Activated CD8-positive, alpha-beta memory T cell treated with anti-CD3 and anti-CD28 coated beads, Interleukin-2, amount 50 U/mL, for 4 hours (primary cell): ENCODE data around the gene C1orf146.
"Not testable (repeated sequence)": the region's sequence is repeated elsewhere in the genome, so short reads cannot be mapped to it uniquely, and the experiment has no call there.

Source experiments
- DNase-seq: peaks from one replicate; pipeline ENCODE4 v3.0.0-alpha.2; 2020

The C1orf146 gene

GRCh38 chr1:92217721-92218120 is at the start of gene C1orf146:
C1orf146 (plus strand) TSS chr1:92217915; CDS start chr1:92231421, 13,506 bp downstream.
- no peak for DNase-seq

GRCh38 chr1:92168657-92169056 is 49.1 kb upstream of the C1orf146 start:
- DNase-seq: no peak

- DNase-seq: no peak
Measured at GRCh38 chr1:92169214-92170005, 48.3 kb upstream of the C1orf146 start.

GRCh38 chr1:92184632-92185031 is 33.1 kb upstream of the C1orf146 start:
- no peak for DNase-seq

GRCh38 chr1:92186081-92186480 is 31.6 kb upstream of the C1orf146 start:
- DNase-seq: no peak

GRCh38 chr1:92188436-92189255 is 29.1 kb upstream of the C1orf146 start:
- DNase-seq: no peak

GRCh38 chr1:92191726-92192125 is 26.0 kb upstream of the C1orf146 start:
- DNase-seq: no peak

GRCh38 chr1:92192246-92192645 is 25.5 kb upstream of the C1orf146 start:
- DNase-seq: no peak

- no peak for DNase-seq
Measured at GRCh38 chr1:92194511-92194910, 23.2 kb upstream of the C1orf146 start.

- no peak for DNase-seq
Measured at GRCh38 chr1:92201973-92202372, 15.7 kb upstream of the C1orf146 start.

GRCh38 chr1:92203105-92203504 is 14.6 kb upstream of the C1orf146 start:
- DNase-seq: no peak

- no peak for DNase-seq
Measured at GRCh38 chr1:92210701-92211100, 7.0 kb upstream of the C1orf146 start.

- DNase-seq: no peak
Measured at GRCh38 chr1:92211166-92211565, 6.5 kb upstream of the C1orf146 start.

- DNase-seq: no peak
Measured at GRCh38 chr1:92218559-92218958, 844 bp downstream of the C1orf146 start.

GRCh38 chr1:92219028-92219427 is 1.3 kb downstream of the C1orf146 start:
- DNase-seq: no peak

- no peak for DNase-seq
Measured at GRCh38 chr1:92228401-92228800, 10.7 kb downstream of the C1orf146 start.

- DNase-seq: no peak
Measured at GRCh38 chr1:92230736-92231135, 13.0 kb downstream of the C1orf146 start.

- DNase-seq: no peak
Measured at GRCh38 chr1:92240034-92240433, 22.3 kb downstream of the C1orf146 start.

- no peak for DNase-seq
Measured at GRCh38 chr1:92244376-92244775, 26.7 kb downstream of the C1orf146 start.

GRCh38 chr1:92254714-92255113 is 37.0 kb downstream of the C1orf146 start:
- not testable (repeated sequence) for DNase-seq

- DNase-seq: no peak
Measured at GRCh38 chr1:92259350-92259749, 41.6 kb downstream of the C1orf146 start.

GRCh38 chr1:92262516-92262915 is 44.8 kb downstream of the C1orf146 start:
- DNase-seq: no peak

GRCh38 chr1:92273039-92273438 is 55.3 kb downstream of the C1orf146 start:
- DNase-seq: no peak

- no peak for DNase-seq
Measured at GRCh38 chr1:92274939-92275338, 57.2 kb downstream of the C1orf146 start.
